Activated CD8-positive, alpha-beta memory T cell treated with anti-CD3 and anti-CD28 coated beads, Interleukin-2, amount 50 U/mL, for 48 hours (primary cell): Measurements from ENCODE around the gene CORO7.
"Not testable (repeated sequence)": the region's sequence is repeated elsewhere in the genome, so short reads cannot be mapped to it uniquely, and the experiment has no call there.

Experiments used
- DNase-seq: peaks from one replicate; pipeline ENCODE4 v3.0.0-alpha.2; 2020

CORO7 gene

GRCh38 chr16:4399001-4399730 lies 17.2 kb downstream of the CORO7 start:
- no peak for DNase-seq

- DNase-seq: no peak
These were observed 21.2 kb downstream of the CORO7 start for GRCh38 chr16:4395055-4395726.

DNA sequence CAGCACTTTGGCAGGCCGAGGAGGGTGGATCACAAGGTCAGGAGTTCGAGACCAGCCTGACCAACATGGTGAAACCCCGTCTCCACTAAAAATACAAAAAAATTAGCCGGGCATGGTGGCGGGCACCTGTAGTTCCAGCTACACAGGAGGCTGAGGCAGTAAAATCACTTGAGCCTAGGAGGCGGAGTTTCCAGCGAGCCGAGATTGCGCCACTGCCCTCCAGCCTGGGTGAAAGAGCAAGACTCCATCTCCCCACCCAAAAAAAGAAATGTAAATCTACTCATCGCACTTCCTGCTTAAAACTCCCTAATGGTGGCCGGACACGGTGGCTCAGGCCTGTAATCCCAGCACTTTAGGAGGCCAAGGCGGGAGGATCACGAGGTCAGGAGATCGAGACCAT lies 22.5 kb downstream of the CORO7 start:
- not testable (repeated sequence) for DNase-seq

GRCh38 chr16:4393240-4393600 lies 23.2 kb downstream of the CORO7 start:
- DNase-seq: no peak

DNA sequence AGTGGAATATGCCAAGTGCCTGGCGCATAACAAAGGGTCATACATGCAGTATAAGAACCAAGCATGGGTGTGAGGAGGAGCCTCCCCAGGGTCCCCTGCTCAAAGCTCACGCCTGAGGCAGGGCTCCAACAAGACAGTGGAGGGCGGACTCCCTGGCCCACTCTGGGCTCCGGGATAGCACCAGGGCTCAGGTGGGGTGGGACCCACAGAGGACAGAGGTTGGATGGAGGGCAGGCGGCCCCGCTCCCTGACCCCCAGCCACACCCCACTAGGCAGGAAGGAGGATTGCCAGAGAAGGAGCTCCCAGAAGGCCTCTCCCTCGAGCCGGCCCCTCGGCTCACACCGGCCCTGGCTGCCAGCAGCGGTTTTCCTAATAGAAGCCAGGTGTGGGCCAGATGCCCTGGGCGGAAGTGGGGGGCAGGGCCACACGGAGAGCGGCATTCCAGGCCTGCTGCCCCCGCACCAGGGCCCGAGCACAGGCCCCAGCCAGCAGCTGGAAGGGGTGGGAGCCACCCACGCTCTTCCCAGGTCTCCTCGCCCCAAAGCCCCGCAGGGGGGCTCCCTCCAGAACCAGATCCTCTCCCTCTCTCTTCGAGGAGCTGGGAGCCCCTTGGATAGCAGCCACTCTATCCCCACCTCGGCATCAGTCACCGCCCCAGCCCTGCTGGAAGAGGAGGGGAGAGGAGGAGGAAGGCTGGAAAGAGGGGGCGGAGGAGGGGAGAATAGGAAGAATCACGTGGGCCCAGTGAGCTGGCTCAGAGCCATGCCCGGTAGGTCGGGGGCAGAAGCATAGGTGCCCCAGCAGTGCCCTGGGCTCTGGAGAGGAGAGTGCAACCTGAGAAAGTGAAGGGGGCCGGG lies 23.8 kb downstream of the CORO7 start:
- DNase-seq: no peak

GRCh38 chr16:4391631-4392381 lies 24.6 kb downstream of the CORO7 start:
- no peak for DNase-seq

- DNase-seq: no peak
These were observed 25.8 kb downstream of the CORO7 start for GRCh38 chr16:4390266-4391260.

DNA sequence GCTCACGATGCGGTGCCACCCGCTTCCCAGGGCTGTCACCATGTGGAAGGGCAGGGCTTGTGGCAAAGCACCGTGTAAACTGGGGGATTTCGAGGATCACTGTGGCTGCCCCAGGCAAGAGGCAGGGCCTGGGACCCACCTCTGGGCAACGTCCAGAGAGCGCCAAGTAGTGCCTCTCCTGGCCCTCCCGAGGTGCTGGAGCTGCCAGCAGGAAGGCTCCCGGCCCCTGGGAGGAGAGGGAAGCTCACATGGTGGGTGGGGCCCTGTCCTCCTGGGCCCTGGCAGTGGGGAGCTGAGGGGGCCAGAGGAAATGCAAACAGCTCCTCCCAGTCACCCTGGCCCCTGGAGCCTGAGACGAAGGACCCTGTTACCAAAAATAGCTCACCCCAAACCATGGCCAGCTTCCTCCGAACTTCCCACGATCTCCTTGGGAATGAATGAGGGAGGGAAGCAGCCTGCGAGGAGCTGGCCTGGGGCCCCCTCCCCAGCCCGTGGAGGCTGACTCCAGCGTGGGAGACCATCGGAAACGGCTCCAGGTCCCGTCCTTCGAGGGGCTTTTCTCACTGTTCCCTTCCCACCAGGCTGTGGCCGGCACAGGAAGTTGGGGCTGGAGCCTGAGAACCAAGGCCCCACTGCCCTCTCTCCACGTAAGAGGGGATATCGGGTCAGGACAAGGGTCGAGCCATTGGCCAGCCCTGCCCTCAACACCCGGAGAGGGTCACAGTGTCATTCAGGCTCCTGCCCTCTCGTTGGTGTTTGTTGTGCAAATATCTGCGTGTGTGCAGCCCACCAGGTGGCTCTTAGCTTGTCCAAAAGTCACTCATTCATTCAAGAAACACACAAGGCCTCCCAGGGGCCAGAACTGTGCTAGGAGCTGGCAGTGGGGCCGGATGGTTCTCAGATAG lies 27.1 kb downstream of the CORO7 start:
- DNase-seq: no peak

DNA sequence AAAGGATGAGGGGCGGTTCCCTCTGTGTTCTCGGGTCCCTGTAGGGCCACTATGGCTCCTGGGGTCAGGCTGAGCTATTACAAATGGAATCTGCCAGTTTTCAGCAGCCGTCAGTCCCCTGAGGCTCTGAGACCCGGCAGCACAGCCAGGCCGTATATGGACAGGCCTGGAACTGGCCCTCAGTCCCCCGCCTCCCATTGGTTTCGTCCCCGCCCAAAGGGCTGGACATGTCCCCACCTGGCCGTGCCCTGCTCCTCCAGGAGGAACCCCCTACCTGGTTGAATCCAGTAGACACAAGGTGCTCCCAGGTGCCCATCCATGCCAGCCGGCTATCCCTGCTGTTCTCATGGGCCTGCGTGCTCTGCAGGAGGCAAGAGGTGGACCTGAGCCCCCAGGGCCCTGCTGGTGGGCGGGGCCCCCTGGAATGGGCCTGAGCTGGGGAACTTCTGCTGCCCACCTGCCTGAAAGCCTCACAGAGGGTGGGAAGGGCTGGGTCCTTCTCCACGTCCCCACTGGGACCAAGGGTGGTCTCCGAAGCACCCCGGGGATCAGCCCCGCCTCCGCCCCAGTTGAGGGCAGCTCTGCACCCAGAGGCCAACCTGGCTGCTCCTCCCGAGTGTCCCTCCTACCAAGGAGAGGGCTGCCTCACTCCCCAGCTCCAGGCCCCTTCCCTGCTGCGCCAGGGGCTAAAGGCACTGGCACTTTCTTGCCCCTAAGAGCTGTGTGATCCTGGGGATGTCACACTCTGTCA lies 27.9 kb downstream of the CORO7 start:
- no peak for DNase-seq

DNA sequence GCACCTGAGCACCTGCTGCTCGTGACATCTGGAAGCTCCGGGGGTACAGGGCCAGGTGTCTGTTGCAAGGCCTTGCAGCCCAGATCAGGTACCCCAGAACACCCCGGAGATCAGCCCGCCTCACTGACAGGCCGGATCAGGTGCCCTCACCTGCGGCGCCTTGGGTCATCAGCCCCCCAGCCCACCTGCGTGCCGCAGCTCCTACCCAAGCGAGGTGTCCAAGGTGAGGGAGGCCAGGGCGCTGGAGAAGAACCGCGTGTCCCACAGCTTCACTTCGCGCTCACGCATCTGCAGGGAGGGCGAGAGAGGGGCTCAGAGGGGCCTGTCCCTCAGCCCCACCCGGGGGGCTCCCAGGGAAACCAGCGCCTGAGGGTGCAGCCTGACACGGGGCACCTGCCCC lies 28.6 kb downstream of the CORO7 start:
- no peak for DNase-seq

DNA sequence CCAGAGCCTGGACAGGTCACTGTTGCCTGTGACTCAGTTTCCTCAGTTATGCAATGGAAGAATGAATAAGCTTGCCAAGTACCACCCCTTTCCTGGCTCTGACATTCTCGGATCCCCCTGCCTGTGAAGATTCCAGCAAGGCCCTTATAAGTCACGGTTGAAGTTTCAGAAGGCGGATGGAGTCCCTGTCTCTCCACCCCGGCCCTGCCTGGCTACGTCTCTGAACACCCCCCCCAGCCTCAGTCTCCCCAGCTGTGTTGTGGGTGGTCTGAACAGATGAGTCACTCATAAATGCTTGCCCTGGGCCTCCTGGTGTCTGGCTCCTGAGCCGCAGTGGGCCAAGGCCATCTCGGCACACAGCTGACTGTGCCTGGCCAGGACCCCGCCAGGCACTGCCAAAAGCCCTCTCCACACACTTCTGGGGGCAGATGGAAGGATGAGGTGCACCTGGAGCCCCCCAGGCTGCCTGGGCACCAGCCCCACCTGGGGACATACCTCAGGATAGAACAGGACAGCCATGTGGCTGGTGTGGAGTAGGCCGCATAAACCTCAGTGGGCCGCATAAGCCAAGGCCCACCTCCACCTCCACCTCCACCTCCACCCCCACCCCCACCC lies 29.3 kb downstream of the CORO7 start:
- no peak for DNase-seq

DNA sequence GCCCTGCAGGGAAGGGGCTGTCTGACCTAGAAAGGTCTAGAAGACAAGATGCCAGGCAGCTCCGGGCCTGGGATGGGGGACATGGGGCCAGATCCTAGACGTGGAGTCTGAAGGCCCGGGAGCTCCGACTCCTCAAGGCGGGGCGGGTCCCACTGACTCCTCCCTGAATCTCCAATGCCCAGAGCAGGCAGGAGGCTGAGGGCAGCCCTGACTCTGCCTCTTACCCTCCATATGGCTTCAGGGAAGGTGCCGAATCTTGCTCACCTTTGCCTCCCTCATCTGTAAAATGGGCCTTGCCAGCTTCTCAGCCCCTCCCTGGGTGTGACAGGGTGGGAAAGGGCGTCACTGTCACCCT lies 30.0 kb downstream of the CORO7 start:
- no peak for DNase-seq

GRCh38 chr16:4385789-4386450 lies 30.5 kb downstream of the CORO7 start:
- no peak for DNase-seq

DNA sequence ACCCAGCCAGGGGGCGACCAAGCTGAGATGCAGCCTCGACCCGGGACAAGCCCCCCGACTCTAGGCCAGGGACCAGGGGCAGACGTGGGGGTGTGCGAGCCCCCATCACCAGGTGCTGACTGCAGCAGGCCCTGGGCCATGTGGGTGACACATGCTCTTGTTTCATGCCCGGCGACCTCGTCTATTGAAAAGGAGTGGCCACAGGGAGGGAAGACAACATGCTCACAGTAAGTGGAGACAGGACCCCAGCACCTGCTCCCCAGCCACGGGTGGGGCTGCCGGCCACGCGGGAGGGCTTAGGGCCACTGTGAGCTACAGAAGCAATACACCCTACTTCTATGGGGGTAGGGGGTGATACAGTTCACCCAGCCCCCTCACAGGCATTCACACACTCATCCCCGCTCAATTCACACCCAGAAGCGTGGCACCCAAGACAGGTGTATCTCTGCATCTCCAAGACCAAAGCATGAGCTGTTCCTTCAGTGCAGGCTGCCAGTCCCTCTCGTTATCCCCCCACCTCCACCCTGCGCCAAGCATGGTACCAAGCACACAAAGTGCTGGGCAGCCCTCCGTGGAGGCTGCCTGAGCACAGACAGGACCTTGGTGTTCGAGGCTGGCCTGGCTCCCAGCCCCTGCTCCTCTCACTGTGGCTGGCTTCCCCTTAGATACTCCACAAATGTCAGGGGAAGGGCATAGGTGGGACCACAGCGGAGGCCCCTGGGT lies 31.2 kb downstream of the CORO7 start:
- no peak for DNase-seq

DNA sequence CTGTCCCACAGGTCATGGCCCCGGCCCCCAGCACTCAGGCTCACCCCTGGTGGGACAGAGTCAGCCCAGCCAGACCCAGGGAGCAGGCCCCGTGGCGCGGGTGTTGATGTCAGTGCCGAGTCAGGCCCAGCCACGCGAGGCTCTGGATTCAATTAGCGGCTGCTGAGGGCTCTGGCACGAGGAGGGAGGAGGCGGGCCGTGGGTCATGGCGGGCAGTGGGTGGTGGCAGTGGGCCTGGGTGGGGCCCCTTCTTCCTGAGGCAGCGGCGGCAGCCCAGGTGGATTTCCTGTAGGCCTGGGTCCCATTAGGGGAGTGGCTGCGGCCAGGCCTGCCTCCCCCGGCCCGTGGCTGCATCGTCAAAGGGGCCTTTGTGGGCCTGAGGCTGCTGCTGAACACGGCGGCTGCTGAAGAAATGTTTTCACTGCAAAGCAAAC lies 31.9 kb downstream of the CORO7 start:
- no peak for DNase-seq

GRCh38 chr16:4383591-4384444 lies 32.6 kb downstream of the CORO7 start:
- DNase-seq: no peak

- no peak for DNase-seq
These were observed 33.5 kb downstream of the CORO7 start for GRCh38 chr16:4382795-4383357.
